Esophagus muscularis mucosa (tissue), 4 donors: Measurements from ENCODE around the gene ACSF3.

Experiments
- EP300 ChIP-seq: sonication (generic); formaldehyde crosslinking; IDR thresholded peaks from one replicate; pipeline ENCODE4 v1.6.1; 2017; ENCODE audit warnings: antibody characterized with exemption
- POLR2A ChIP-seq: fragments of 450-650 bp; IDR thresholded peaks from one replicate; pipeline ENCODE4 v1.6.1; 2017; ENCODE audit warnings: antibody characterized with exemption, moderate library complexity, mild to moderate bottlenecking, low read depth
- TF ChIP-seq, protein P1 (sequence below), 3 experiments: fragments of 200-600 bp in 2 of 3; fragments of 450-650 bp in 1 of 3; sonication (generic) in 2 of 3; IDR thresholded peaks; one replicate each; pipeline ENCODE4 v1.5.1; 2017 to 2019; ENCODE audit warnings: antibody characterized with exemption in 3 of 3, mild to moderate bottlenecking in 2 of 3, moderate library complexity in 1 of 3

GRCh38 chr16:89121691-89122321, 28.2 kb downstream of the ACSF3 start:
- TF ChIP-seq, protein P1, sequence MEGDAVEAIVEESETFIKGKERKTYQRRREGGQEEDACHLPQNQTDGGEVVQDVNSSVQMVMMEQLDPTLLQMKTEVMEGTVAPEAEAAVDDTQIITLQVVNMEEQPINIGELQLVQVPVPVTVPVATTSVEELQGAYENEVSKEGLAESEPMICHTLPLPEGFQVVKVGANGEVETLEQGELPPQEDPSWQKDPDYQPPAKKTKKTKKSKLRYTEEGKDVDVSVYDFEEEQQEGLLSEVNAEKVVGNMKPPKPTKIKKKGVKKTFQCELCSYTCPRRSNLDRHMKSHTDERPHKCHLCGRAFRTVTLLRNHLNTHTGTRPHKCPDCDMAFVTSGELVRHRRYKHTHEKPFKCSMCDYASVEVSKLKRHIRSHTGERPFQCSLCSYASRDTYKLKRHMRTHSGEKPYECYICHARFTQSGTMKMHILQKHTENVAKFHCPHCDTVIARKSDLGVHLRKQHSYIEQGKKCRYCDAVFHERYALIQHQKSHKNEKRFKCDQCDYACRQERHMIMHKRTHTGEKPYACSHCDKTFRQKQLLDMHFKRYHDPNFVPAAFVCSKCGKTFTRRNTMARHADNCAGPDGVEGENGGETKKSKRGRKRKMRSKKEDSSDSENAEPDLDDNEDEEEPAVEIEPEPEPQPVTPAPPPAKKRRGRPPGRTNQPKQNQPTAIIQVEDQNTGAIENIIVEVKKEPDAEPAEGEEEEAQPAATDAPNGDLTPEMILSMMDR (IDR thresholded peaks at IDR 0.05) = no peak
- no peak for TF ChIP-seq POLR2A
- no peak for TF ChIP-seq EP300
